ENCODE data around the gene ST8SIA6.
"Not testable (repeated sequence)": the region's sequence is repeated elsewhere in the genome, so short reads cannot be mapped to it uniquely, and the experiment has no call there.

ST8SIA6 gene

DNA sequence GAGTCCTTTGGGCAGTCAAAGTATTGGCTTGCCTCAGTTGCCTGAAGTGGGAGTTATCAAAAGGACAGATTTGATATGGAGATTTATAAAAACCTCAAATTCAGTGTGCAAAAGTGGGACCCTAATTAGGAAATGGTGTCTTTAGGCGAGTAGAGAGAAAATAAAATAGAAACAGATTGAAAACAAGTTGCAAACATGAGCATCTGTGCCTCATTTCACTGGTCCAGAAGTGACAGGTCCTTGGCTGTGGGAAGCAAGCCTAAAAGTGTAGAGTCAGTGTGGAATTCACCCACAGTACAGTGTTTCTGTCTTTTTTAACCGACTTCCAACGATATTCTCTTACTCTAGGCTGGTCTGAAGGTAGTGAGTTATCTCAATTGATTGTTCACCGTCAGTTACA lies 51.2 kb downstream of the ST8SIA6 start:
- Histone ChIP-seq H3K27ac (ENCODE audit: low read length) (no peak overlapping the region), H3K9me3 (ENCODE audit: control insufficient read depth in 1 of 2, low read length in 2 of 2) (no peaks in the 10 kb centered on the region), H3K27me3 (ENCODE audit: low read depth, low read length) (no peaks in the 10 kb centered on the region), H3K36me3 (ENCODE audit: control insufficient read depth in 1 of 2, insufficient read depth in 2 of 2, low read length in 2 of 2) (no peaks in the 10 kb centered on the region), H3K4me3 (ENCODE audit: low read depth in 1 of 2, low read length in 2 of 2) (no peak overlapping the region), H3K4me1 (ENCODE audit: control insufficient read depth in 1 of 2, insufficient read depth in 2 of 2, low read length in 2 of 2) (no peaks in the 10 kb centered on the region)

DNA sequence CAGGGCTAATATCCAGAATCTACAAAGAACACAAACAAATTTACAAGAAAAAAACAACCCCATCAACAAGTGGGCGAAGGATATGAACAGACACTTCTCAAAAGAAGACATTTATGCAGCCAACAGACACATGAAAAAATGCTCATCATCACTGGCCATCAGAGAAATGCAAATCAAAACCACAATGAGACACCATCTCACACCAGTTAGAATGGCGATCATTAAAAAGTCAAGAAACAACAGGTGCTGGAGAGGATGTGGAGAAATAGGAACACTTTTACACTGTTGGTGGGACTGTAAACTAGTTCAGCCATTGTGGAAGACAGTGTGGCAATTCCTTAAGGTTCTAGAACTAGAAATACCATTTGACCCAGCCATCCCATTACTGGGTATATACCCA lies 52.4 kb downstream of the ST8SIA6 start:
- H3K27me3 ChIP-seq (ENCODE audit: low read depth, low read length); H3K27ac ChIP-seq (ENCODE audit: low read length); H3K4me1 ChIP-seq (ENCODE audit: control insufficient read depth in 1 of 2, insufficient read depth in 2 of 2, low read length in 2 of 2); H3K9me3 ChIP-seq (ENCODE audit: control insufficient read depth in 1 of 2, low read length in 2 of 2); H3K4me3 ChIP-seq (ENCODE audit: low read depth in 1 of 2, low read length in 2 of 2); H3K36me3 ChIP-seq (ENCODE audit: control insufficient read depth in 1 of 2, insufficient read depth in 2 of 2, low read length in 2 of 2): not testable (repeated sequence)

DNA sequence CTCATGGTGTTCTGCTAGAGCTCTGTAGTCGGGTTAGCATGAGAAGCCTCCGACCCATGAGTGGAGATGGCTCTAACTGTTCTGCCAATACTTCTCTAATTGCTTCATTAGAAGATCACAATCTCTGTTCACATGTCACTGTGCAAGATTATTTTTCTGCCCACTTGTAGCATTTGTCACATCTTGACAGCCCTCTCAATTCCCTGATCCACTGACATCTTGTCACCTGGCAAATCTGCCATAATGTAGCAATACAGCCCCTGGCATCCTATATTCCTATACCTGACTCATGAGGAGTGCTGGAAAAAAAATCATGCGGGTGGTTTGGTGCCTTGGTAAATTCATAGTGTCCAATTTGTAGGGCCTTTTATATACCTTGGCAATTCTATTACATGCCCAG lies 58.4 kb downstream of the ST8SIA6 start:
- Histone ChIP-seq H3K27me3 (ENCODE audit: low read depth, low read length) (no peaks in the 10 kb centered on the region), H3K4me1 (ENCODE audit: control insufficient read depth in 1 of 2, insufficient read depth in 2 of 2, low read length in 2 of 2) (no peaks in the 10 kb centered on the region), H3K9me3 (ENCODE audit: control insufficient read depth in 1 of 2, low read length in 2 of 2) (no peaks in the 10 kb centered on the region), H3K36me3 (ENCODE audit: control insufficient read depth in 1 of 2, insufficient read depth in 2 of 2, low read length in 2 of 2) (no peaks in the 10 kb centered on the region), H3K27ac (ENCODE audit: low read length) (no peak overlapping the region), H3K4me3 (ENCODE audit: low read depth in 1 of 2, low read length in 2 of 2) (no peak overlapping the region)

GRCh38 chr10:17394854-17395253 lies 59.5 kb downstream of the ST8SIA6 start:
- H3K27ac ChIP-seq (ENCODE audit: low read length), result no peak overlapping the region
- H3K4me3 ChIP-seq (ENCODE audit: low read depth in 1 of 2, low read length in 2 of 2), result no peak overlapping the region
- H3K4me1 ChIP-seq (ENCODE audit: control insufficient read depth in 1 of 2, insufficient read depth in 2 of 2, low read length in 2 of 2), result no peaks in the 10 kb centered on the region
- H3K9me3 ChIP-seq (ENCODE audit: control insufficient read depth in 1 of 2, low read length in 2 of 2), result no peaks in the 10 kb centered on the region
- H3K27me3 ChIP-seq (ENCODE audit: low read depth, low read length), result no peaks in the 10 kb centered on the region
- no peaks in the 10 kb centered on the region for H3K36me3 ChIP-seq (ENCODE audit: control insufficient read depth in 1 of 2, insufficient read depth in 2 of 2, low read length in 2 of 2)

GRCh38 chr10:17387861-17388503 lies 66.4 kb downstream of the ST8SIA6 start:
- Histone ChIP-seq H3K9me3 (ENCODE audit: control insufficient read depth in 1 of 2, low read length in 2 of 2) (no peaks in the 10 kb centered on the region), H3K36me3 (ENCODE audit: control insufficient read depth in 1 of 2, insufficient read depth in 2 of 2, low read length in 2 of 2) (no peaks in the 10 kb centered on the region), H3K27me3 (ENCODE audit: low read depth, low read length) (no peaks in the 10 kb centered on the region), H3K4me1 (ENCODE audit: control insufficient read depth in 1 of 2, insufficient read depth in 2 of 2, low read length in 2 of 2) (no peaks in the 10 kb centered on the region), H3K27ac (ENCODE audit: low read length) (no peak overlapping the region), H3K4me3 (ENCODE audit: low read depth in 1 of 2, low read length in 2 of 2) (no peak overlapping the region)

GRCh38 chr10:17386616-17387075 lies 67.7 kb downstream of the ST8SIA6 start:
- H3K27me3 ChIP-seq (ENCODE audit: low read depth, low read length), result no peaks in the 10 kb centered on the region
- H3K36me3 ChIP-seq (ENCODE audit: control insufficient read depth in 1 of 2, insufficient read depth in 2 of 2, low read length in 2 of 2), result no peaks in the 10 kb centered on the region
- no peaks in the 10 kb centered on the region for H3K9me3 ChIP-seq (ENCODE audit: control insufficient read depth in 1 of 2, low read length in 2 of 2)
- H3K4me3 ChIP-seq (ENCODE audit: low read depth in 1 of 2, low read length in 2 of 2), result no peak overlapping the region
- no peaks in the 10 kb centered on the region for H3K4me1 ChIP-seq (ENCODE audit: control insufficient read depth in 1 of 2, insufficient read depth in 2 of 2, low read length in 2 of 2)
- H3K27ac ChIP-seq (ENCODE audit: low read length), result no peak overlapping the region

DNA sequence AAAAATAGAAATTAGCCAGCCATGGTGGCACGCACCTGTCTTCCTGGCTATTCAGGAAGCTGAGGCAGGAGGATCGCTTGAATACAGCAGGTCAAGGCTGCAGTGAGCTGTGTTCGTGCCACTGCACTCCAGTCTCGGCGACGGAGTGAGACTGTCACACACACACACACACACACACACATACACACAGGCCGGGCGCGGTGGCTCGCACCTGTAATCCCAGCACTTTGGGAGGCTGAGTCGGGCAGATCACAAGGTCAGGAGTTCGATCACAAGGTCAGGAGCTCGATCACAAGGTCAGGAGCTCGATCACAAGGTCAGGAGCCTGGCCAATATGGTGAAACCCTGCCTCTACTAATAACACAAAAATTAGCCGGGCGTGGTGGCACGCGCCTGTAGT lies 68.4 kb downstream of the ST8SIA6 start:
- Histone ChIP-seq H3K4me1 (ENCODE audit: control insufficient read depth in 1 of 2, insufficient read depth in 2 of 2, low read length in 2 of 2) (no peaks in the 10 kb centered on the region), H3K27ac (ENCODE audit: low read length) (no peak overlapping the region), H3K27me3 (ENCODE audit: low read depth, low read length) (no peaks in the 10 kb centered on the region), H3K4me3 (ENCODE audit: low read depth in 1 of 2, low read length in 2 of 2) (no peak overlapping the region), H3K9me3 (ENCODE audit: control insufficient read depth in 1 of 2, low read length in 2 of 2) (no peaks in the 10 kb centered on the region), H3K36me3 (ENCODE audit: control insufficient read depth in 1 of 2, insufficient read depth in 2 of 2, low read length in 2 of 2) (no peaks in the 10 kb centered on the region)

DNA sequence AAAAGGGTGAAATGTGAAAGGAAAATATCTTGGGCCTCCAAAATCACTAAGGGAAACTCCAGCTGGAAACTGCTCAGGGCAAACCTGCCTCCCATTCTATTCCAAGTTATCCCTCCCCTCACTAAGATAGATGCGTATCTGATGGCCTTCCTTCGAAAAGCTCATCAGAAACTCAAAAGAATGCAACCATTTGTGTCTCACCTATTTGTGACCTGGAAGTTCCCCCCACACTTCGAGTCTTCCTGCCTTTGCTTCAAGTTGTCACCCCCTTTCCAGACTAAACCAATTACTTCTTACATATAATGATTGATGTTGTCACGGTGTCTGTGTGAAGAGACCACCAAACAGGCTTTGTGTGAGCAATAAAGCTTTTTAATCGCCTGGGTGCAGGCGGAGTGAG lies 69.3 kb downstream of the ST8SIA6 start:
- no peaks in the 10 kb centered on the region for H3K36me3 ChIP-seq (ENCODE audit: control insufficient read depth in 1 of 2, insufficient read depth in 2 of 2, low read length in 2 of 2)
- no peak overlapping the region for H3K4me3 ChIP-seq (ENCODE audit: low read depth in 1 of 2, low read length in 2 of 2)
- H3K27ac ChIP-seq (ENCODE audit: low read length), result no peak overlapping the region
- no peaks in the 10 kb centered on the region for H3K27me3 ChIP-seq (ENCODE audit: low read depth, low read length)
- no peaks in the 10 kb centered on the region for H3K4me1 ChIP-seq (ENCODE audit: control insufficient read depth in 1 of 2, insufficient read depth in 2 of 2, low read length in 2 of 2)
- no peaks in the 10 kb centered on the region for H3K9me3 ChIP-seq (ENCODE audit: control insufficient read depth in 1 of 2, low read length in 2 of 2)

- no peaks in the 10 kb centered on the region for H3K4me1 ChIP-seq (ENCODE audit: control insufficient read depth in 1 of 2, insufficient read depth in 2 of 2, low read length in 2 of 2)
- no peaks in the 10 kb centered on the region for H3K27me3 ChIP-seq (ENCODE audit: low read depth, low read length)
- no peak overlapping the region for H3K4me3 ChIP-seq (ENCODE audit: low read depth in 1 of 2, low read length in 2 of 2)
- no peaks in the 10 kb centered on the region for H3K36me3 ChIP-seq (ENCODE audit: control insufficient read depth in 1 of 2, insufficient read depth in 2 of 2, low read length in 2 of 2)
- H3K9me3 ChIP-seq (ENCODE audit: control insufficient read depth in 1 of 2, low read length in 2 of 2), result no peaks in the 10 kb centered on the region
- H3K27ac ChIP-seq (ENCODE audit: low read length), result no peak overlapping the region
Measured at GRCh38 chr10:17383801-17384555, 70.4 kb downstream of the ST8SIA6 start.

DNA sequence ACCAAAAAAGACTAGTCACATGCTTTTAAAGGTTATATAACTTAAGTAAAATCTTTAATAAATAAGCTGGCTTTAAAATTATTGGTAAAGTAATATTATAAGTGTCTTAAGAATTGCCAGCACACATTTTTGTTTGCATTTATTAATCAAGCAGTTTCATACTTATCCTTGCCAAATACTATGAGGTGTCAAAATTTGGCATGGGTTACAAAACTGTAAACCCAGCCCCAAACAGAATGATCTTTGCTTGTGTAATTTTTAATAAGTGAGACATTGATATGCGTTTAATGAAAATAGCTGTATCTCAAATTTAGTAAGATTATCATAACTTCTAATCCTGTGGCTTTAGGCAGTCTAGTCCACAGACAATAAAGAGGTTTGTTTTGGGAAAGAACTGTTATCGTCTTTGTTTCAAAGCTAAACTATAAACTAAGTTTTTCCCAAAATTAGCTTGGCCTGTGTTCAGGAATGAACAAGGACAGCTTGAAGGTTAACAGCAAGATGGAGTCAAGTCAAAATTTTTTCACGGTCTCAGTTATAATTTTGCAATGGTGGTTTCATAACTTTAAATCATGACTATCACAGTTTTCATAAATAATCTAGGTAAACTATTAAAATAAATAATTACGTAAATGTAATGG lies 72.8 kb downstream of the ST8SIA6 start:
- Histone ChIP-seq H3K4me3 (ENCODE audit: low read depth in 1 of 2, low read length in 2 of 2) (no peak overlapping the region), H3K36me3 (ENCODE audit: control insufficient read depth in 1 of 2, insufficient read depth in 2 of 2, low read length in 2 of 2) (no peaks in the 10 kb centered on the region), H3K4me1 (ENCODE audit: control insufficient read depth in 1 of 2, insufficient read depth in 2 of 2, low read length in 2 of 2) (no peaks in the 10 kb centered on the region), H3K27ac (ENCODE audit: low read length) (no peak overlapping the region), H3K27me3 (ENCODE audit: low read depth, low read length) (no peaks in the 10 kb centered on the region), H3K9me3 (ENCODE audit: control insufficient read depth in 1 of 2, low read length in 2 of 2) (no peaks in the 10 kb centered on the region)

- H3K4me1 ChIP-seq (ENCODE audit: control insufficient read depth in 1 of 2, insufficient read depth in 2 of 2, low read length in 2 of 2), result no peaks in the 10 kb centered on the region
- no peak overlapping the region for H3K27ac ChIP-seq (ENCODE audit: low read length)
- H3K36me3 ChIP-seq (ENCODE audit: control insufficient read depth in 1 of 2, insufficient read depth in 2 of 2, low read length in 2 of 2), result no peaks in the 10 kb centered on the region
- no peaks in the 10 kb centered on the region for H3K27me3 ChIP-seq (ENCODE audit: low read depth, low read length)
- no peak overlapping the region for H3K4me3 ChIP-seq (ENCODE audit: low read depth in 1 of 2, low read length in 2 of 2)
- H3K9me3 ChIP-seq (ENCODE audit: control insufficient read depth in 1 of 2, low read length in 2 of 2), result no peaks in the 10 kb centered on the region
Measured at GRCh38 chr10:17380888-17381287, 73.5 kb downstream of the ST8SIA6 start.

Measured in muscle layer of duodenum (tissue), 2 donors.